Stromal cell of bone marrow (primary cell): Measurements from ENCODE around the gene CORO7.

ENCODE experiments used
- DNase-seq: peaks from one replicate; pipeline ENCODE4 v3.0.0-alpha.2; 2012; ENCODE audit warnings: low read depth

The CORO7 gene

GRCh38 chr16:4416200-4417032 lies at the start of gene CORO7:
TSS of gene CORO7 (minus strand) at chr16:4416596. CDS start at chr16:4416518, 78 bp downstream.
- DNase-seq: peak; percentile 77

GRCh38 chr16:4463522-4464163 lies 47.2 kb upstream of the CORO7 start:
- no peak for DNase-seq

- no peak for DNase-seq
Observed at GRCh38 chr16:4461250-4462085, 45.1 kb upstream of the CORO7 start.

- no peak for DNase-seq
Observed at GRCh38 chr16:4460936-4461249, 44.5 kb upstream of the CORO7 start.

DNA sequence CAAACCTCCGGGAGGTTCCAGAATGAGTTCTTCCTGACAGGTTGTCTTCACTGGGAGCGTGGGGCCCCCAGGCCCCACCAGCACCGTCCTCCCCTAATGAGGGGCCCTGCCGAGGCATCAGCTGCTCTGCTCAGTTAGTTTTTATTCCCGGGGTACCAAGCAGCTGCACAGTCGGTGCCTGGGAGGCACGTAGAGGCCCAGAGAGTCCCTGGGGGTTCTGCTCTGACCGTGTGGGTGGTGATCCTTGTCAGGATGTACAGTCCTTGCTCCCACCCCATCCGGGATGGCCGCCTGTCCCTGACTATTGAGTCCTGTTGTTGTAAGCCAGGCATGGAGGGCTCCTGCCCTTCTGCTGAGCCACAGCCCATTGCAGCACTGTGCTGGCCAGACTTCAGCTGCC lies 39.6 kb upstream of the CORO7 start:
- no peak for DNase-seq

DNA sequence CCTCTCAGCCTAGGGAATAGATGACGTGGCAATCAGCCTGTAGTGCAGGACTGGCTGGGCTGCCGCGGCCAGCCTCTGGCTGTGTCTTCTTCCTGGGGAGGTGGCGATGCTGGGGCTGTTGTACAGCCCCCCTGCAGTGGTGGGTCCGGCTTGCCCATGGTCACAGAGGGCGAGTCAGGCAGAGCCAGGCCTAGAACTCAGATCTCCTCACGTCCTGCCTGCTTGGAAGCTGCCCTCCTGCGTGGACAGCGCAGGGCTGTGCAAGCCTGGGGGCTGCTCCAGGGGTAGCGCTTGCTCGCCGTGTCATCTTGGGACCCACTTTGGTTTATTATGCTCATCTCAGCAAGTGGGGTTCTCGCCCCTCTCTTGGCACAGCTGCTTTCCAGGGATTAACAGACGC lies 38.7 kb upstream of the CORO7 start:
- DNase-seq: no peak

- DNase-seq: no peak
Observed at GRCh38 chr16:4454623-4455022, 38.2 kb upstream of the CORO7 start.

DNA sequence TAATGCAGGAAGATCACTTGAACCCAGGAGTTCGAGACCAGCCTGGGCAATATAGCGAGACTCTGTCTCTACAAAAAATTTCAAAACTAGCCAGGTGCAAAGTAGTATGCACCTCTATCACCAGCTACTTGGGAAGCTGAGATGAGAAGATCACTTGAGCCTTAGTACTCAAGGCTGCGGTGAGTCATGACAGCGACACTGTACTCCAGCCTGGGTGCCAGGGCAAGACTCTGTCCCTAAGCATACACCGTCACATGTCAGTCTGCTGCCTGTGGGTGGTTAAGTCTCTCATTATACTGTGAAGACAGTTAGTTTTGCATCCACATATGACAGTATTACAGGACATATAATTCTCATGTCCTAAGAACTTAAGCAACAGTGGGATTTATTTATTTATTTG lies 36.3 kb upstream of the CORO7 start:
- DNase-seq: no peak

DNA sequence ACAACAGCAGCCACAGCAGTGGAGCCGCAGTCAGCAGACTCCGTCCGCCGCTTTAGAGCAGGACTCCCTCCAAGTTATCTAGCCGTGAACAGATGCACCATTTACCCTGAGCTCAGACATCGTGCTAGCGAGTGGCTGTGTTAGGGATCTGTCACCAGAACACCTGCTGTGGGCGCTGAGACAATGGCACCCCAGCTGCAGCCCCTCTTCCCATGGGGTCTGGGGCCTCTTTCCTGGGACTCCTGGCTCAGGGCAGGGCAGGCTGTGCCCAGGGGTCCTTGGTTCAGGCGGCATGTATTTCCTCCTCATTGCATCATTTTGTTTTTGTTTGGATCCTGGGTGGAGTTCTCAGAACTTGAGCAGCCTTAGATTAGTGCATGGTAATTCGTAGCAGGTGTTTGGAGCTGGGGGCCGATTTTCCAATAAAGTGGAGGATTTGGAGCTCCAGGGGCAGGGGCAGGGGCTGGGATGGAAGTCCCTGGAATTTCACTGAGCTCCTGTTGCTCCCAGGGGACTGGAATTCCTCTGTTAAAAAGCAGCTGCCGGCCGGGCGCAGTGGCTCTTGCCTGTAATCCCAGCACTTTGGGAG lies 34.6 kb upstream of the CORO7 start:
- DNase-seq: no peak

DNA sequence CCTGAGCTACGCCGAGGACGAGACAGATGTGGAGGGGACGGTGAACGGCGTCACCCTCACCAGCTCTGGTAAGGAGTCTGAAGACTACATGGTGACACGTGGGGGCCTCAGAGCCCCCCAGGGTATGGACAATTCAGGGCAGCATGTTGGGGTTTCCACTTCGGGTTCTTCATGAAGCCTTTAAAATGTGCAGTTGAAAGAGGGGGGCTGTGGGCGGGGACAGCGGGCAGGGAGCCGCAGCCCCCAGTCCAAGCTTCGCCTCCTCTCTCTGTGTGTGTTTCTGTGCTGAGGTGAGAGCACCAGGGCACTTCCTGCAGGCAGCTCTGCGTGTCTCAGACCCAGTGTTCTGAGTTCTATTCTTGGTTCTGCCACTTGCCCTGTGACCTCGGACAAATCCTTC lies 34.0 kb upstream of the CORO7 start:
- no peak for DNase-seq

DNA sequence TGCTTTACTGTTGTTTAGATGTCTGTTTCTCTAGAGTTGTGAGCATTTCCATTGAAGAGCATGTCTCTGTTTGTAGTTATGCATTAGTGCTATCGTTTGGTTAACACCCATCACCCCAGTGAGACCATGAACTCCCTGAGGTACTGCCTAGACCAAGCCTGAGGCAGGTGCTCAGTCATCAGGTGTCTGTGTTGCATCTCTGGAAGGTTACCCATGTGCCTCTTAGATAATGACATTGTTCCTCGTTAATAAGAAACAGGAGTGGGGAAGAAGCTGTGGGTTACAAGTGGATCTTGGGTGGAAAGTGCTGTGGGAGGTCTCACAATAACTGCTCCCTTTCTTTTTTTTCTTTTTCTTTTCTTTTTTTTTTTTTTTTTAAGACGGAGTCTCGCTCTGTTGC lies 27.6 kb upstream of the CORO7 start:
- DNase-seq: no peak

GRCh38 chr16:4443271-4443670 lies 26.9 kb upstream of the CORO7 start:
- no peak for DNase-seq

DNA sequence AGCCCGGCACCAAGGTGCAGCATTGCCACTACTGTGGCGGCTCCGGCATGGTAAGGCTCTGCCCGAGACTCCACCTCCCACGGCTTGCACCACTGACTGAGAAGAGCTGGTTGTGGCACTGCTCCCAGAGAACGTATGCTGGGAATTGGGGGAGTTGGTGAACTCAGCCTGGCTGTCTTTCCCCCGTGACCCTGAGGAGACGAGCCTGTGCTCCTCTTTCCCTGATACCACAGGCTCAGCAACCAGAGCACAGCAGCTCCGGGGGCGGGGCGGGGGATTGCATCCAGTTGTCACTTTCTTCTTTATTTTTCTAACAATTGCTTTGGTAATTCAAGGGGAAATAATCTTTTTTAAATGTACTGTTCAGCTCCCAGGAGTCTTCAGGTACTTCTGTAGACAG lies 26.0 kb upstream of the CORO7 start:
- no peak for DNase-seq

- no peak for DNase-seq
Observed at GRCh38 chr16:4437366-4437765, 21.0 kb upstream of the CORO7 start.

DNA sequence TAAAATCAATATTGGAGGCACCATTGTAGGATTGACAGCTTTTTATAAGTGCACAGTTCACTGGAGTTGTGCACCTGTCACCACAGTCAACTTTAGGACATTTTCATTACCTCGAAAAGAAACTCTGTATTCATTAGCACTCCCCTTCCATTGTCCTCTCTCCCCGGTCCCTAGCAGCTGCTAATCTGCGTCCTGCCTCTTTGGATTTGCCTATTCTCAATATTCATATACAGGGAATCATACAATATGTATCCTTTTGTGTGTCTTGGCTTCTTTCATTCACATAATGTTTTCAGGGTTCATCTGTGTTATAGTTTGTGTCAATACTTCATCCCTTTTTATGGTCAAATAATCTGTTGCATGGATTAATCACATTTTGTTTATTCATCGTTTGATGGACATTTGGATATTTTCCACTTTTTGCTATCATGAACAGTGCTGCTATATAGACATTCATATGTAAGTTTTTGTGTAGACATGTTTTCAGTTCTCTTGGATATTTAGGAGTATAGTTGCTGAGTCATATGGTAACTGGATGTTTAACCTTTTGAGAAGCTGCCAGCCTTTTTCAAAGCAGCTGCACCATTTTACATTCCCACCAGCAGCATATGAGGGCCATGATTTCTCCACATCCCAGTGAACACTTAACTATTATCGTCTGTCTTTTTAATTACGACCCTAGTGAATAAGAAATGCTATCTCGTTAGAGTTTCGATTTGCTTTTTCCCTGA lies 19.1 kb upstream of the CORO7 start:
- no peak for DNase-seq

DNA sequence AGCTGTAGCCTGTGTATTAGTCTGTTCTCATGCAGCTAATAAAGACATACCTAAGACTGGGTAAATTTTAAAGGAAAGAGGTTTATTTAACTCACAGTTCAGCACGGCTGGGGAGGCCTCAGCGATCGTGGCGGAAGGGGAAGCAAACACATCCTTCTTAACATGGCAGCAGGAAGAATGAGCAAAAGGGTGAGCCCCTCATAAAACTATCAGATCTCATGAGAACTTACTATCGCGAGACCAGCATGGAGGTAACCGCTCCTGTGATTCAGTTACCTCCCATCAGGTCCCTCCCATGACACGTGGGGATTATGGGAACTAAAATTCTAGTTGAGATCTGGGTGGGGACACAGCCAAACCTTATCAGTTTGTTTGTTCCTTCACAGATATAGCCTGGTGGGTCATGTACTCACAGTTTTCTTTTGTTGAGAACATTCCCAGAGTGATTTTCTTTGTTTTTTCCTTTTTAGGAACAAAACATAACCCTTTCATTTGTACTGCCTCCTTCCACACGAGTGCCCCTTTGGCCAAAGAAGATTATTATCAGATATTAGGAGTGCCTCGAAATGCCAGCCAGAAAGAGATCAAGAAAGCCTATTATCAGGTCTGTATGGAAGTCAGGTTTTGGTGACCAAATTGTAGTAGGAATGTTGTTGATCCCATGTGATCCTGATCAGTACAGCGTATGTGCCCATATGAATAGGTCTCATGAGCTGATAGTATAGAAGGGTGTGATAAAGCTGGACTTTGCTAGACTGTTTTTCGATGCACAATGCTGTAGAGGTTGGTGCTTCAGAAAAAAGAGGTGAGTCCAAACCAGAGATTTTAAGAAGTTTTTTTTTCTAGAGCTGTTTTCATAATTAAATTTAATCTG lies 17.8 kb upstream of the CORO7 start:
- DNase-seq: no peak

DNA sequence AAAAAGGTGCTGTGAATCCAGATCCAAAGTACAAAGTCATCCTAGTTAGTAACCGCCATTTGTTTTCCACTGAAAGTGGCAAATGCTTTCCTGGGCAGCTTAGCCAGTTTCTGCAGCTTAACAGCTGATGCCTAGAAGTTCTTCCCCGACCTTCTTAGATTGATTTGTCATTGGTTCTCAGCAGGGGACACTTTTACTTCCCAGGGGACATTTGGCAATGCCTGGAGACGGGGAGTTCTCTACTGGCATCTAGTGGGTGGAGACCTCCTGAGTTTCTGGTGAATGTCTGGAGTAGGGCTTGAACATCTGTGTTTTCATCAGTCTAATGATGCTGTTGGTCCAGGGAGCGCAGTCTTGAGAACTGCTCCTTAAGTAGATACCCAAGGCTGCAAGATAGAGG lies 16.8 kb upstream of the CORO7 start:
- no peak for DNase-seq

DNA sequence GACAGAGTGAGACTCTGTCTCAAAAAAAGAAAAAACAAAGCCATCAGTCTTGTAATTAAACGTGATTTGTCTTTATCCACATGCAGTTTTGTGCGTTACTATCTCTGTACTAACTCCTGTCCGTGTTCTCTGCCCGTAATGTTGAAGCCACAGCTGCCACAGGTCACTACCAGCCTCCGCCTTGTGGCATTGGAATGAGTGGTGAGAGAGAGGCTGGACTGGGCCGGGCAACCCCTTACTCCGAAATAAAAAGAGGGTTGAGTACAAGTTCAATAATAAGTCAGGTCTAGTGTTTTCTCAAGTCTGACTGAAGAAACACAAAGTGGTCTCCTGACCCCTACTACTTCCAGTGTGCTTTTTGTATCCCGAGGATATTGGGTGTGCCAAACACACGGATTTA lies 14.6 kb upstream of the CORO7 start:
- DNase-seq: no peak

DNA sequence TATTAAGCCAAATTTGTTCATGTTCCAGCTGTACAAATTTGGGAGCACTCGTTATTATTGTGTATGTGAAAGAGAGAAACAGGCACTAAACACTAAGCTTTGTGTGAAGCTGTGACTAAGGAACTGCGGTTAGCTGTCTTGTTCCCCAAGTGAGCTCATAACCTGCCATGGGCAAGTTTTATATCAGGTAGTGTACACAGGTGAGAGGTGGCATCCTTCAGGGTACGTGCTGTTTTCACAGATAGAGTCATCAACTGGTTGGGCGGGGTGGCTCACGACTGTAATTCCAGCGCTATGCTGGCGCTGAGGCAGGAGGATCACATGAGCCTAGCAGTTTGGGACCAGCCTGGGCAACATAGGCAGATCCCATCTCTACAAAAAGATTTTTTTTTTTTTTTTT lies 12.1 kb upstream of the CORO7 start:
- DNase-seq: no peak

GRCh38 chr16:4426722-4427372 lies 10.5 kb upstream of the CORO7 start:
- no peak for DNase-seq
